Transverse colon (tissue), 4 donors: ENCODE results near the gene GLIPR1. TPM values are rescaled to one million over a fixed set of nuclear protein-coding genes. Genes with fewer than 3 reads are reported as not detected.

Experiments used
- DNase-seq: peaks from one replicate; pipeline ENCODE4 v3.0.0-alpha.2; 2019
- H3K27ac ChIP-seq, 4 donors: fragments of 200-600 bp; sonication (generic); 2 replicates each; pipeline ENCODE4 v1.5.1; 2016 to 2018; ENCODE audit warnings: inconsistent platforms in 4 of 4
- H3K27me3 ChIP-seq: fragments of 200-600 bp; sonication (generic); 2 replicates; pipeline ENCODE4 v1.5.1; 2017; ENCODE audit warnings: inconsistent platforms
- H3K36me3 ChIP-seq, 4 donors: fragments of 200-600 bp; sonication (generic); 2 replicates each; pipeline ENCODE4 v1.5.1; 2017 to 2019; ENCODE audit warnings: inconsistent platforms in 4 of 4
- H3K4me1 ChIP-seq, 4 donors: fragments of 200-600 bp; sonication (generic); 2 replicates each; pipeline ENCODE4 v1.5.1; 2017 to 2020; ENCODE audit warnings: inconsistent platforms in 4 of 4
- H3K4me3 ChIP-seq, 4 donors: fragments of 200-600 bp; sonication (generic); 1 replicate in 1 of 4; 2 replicates in 3 of 4; pipeline versions ENCODE4 v1.5.1 to v1.6.1; 2017 to 2019; ENCODE audit warnings: inconsistent platforms in 4 of 4
- H3K9me3 ChIP-seq, 2 donors: fragments of 200-600 bp; sonication (generic); 2 replicates each; pipeline ENCODE4 v1.5.1; 2017 to 2019; ENCODE audit warnings: inconsistent platforms in 2 of 2
- EP300 ChIP-seq: sonication (generic); formaldehyde crosslinking; IDR thresholded peaks from one replicate; pipeline ENCODE4 v1.6.1; 2017; ENCODE audit warnings: antibody characterized with exemption, low read depth
- POLR2A ChIP-seq: fragments of 450-650 bp; IDR thresholded peaks from one replicate; pipeline ENCODE4 v1.6.1; 2016; ENCODE audit warnings: antibody characterized with exemption, mild to moderate bottlenecking, moderate library complexity
- POLR2AphosphoS5 ChIP-seq, 3 donors: sonication (generic); formaldehyde crosslinking; IDR thresholded peaks; one replicate each; pipeline ENCODE4 v1.6.1; 2016; ENCODE audit warnings: antibody characterized with exemption in 3 of 3
- WGBS, 2 donors: methylation state at CpG; one replicate each; pipeline ENCODE4 v1.1.5; 2018; ENCODE audit warnings: low coverage in 1 of 2; 5-methylcytosine and 5-hydroxymethylcytosine counted together
- in situ Hi-C, 4 donors: fragments of 200-750 bp; cut with MboI; loops; one replicate each; pipeline versions ENCODE4 v1.15.0 to v1.15.1; 2017; ENCODE audit warnings: low sequenced_read_pairs in 3 of 4, low pct_ligation_motif_present in 1 of 4, low pct_unique_long_range_greater_than_20kb in 1 of 4
- intact Hi-C: fragments of 100-400 bp; cut with DNase I; formaldehyde crosslinking; loops from one replicate; pipeline ENCODE4 v1.15.1; 2023; ENCODE audit warnings: low total_unique reads
- total RNA-seq, 4 donors: library from RNA; depleted of rRNA; stranded (reverse); fragments of >200 nt; gene quantifications; one replicate each; pipeline ENCODE4 v1.1.0, GENCODE V29; 2016
- TF ChIP-seq, protein P1 (sequence below), 5 experiments: fragments of 200-600 bp in 3 of 5; fragments of 450-650 bp in 2 of 5; sonication (generic) in 3 of 5; IDR thresholded peaks; 1 replicate in 2 of 5; 2 replicates in 3 of 5; pipeline ENCODE4 v1.5.1; 2016 to 2017; ENCODE audit warnings: antibody characterized with exemption in 5 of 5, inconsistent platforms in 3 of 5, mild to moderate bottlenecking in 2 of 5, moderate library complexity in 1 of 5

The GLIPR1 gene
- total RNA-seq, 4 donors from 2014 or later: 3.3 to 10.6 (median 3.6) TPM

DNA sequence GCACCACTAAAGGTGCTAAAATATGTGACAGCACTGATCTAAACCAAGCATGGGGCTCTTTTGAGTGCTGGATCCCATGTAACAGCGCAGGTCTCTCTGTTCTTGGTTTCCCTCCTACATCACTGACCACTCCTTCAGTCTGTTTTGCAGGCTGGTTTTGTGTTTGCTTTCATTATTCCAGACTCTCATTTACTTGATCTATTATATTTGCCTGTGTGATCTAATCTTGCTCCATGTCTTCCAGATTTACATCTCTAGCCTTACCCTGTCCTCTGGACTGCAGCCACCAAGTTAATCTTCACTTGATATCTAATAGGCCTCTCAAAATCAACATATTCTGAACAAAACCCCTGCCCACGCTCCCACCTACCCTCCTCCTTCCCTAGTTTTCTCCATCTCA lies 8.6 kb downstream of the GLIPR1 start:
- in situ Hi-C loops: no loop called here
- H3K4me1 ChIP-seq: peaks cover 0 to 14% (median 1%) of the 10 kb centered on the region in 4 donors
- no peaks in the 10 kb centered on the region for H3K27me3 ChIP-seq
- H3K36me3 ChIP-seq: no peaks in the 10 kb centered on the region
- DNase-seq: no peak
- no peak overlapping the region for H3K4me3 ChIP-seq
- H3K27ac ChIP-seq: no peak overlapping the region
- WGBS, 2 donors: 91 to 100% methylated on average over 2 of the region's 2 CpGs
- H3K9me3 ChIP-seq: no peaks in the 10 kb centered on the region
- intact Hi-C loops: loop anchor here (10.0 kb wide), 1 partner anchor 154 kb away; the partner anchor contains the start of genes CAPS2 and GLIPR1L1
- TF ChIP-seq, protein P1, sequence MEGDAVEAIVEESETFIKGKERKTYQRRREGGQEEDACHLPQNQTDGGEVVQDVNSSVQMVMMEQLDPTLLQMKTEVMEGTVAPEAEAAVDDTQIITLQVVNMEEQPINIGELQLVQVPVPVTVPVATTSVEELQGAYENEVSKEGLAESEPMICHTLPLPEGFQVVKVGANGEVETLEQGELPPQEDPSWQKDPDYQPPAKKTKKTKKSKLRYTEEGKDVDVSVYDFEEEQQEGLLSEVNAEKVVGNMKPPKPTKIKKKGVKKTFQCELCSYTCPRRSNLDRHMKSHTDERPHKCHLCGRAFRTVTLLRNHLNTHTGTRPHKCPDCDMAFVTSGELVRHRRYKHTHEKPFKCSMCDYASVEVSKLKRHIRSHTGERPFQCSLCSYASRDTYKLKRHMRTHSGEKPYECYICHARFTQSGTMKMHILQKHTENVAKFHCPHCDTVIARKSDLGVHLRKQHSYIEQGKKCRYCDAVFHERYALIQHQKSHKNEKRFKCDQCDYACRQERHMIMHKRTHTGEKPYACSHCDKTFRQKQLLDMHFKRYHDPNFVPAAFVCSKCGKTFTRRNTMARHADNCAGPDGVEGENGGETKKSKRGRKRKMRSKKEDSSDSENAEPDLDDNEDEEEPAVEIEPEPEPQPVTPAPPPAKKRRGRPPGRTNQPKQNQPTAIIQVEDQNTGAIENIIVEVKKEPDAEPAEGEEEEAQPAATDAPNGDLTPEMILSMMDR (IDR thresholded peaks at IDR 0.05): no peak
- TF ChIP-seq POLR2A (no peak), POLR2AphosphoS5 (IDR thresholded peaks at IDR 0.05) (no peak), EP300 (no peak)

DNA sequence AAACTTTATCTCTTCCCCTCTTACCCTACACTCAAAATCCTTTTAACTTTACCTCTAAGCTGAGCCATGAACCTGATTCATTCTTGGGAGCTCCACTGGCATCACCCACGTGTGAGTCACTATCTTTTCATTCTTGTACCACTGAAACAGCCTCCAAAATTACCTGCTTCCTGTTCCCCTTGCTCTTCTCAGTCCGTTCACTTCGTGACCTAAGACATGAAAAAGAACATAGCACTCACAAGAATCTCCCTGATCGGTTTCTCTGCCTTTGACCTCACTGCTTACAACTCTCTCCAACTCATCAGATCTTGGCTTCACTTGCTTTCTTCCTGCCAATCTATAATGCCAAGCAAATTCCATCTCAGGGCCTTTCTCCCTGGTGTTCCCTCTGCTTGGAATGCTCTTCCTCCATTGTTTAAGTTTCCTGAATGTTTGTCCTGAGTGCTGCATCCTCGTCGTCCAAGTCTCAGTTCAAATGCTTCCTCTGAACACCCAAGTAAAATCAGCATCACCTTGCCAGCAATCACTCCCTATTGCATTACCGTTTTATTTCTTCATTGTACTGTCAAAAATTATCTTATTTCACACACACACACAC lies 9.2 kb downstream of the GLIPR1 start:
- in situ Hi-C loops (no loop called here), intact Hi-C loops (loop anchor here (10.0 kb wide), 1 partner anchor 155 kb away; the partner anchor contains the start of genes CAPS2 and GLIPR1L1)
- Histone ChIP-seq H3K36me3 (no peaks in the 10 kb centered on the region), H3K27ac (no peak overlapping the region), H3K9me3 (no peaks in the 10 kb centered on the region), H3K4me3 (no peak overlapping the region), H3K27me3 (no peaks in the 10 kb centered on the region), H3K4me1 (peaks cover 0 to 14% (median 1%) of the 10 kb centered on the region in 4 donors)
- WGBS, 2 donors: 62 to 66% methylated on average over 7 of the region's 7 CpGs
- TF ChIP-seq EP300 (no peak), POLR2AphosphoS5 (IDR thresholded peaks at IDR 0.05) (no peak), POLR2A (no peak)
- TF ChIP-seq, protein P1 (IDR thresholded peaks at IDR 0.05): no peak
- DNase-seq: no peak

DNA sequence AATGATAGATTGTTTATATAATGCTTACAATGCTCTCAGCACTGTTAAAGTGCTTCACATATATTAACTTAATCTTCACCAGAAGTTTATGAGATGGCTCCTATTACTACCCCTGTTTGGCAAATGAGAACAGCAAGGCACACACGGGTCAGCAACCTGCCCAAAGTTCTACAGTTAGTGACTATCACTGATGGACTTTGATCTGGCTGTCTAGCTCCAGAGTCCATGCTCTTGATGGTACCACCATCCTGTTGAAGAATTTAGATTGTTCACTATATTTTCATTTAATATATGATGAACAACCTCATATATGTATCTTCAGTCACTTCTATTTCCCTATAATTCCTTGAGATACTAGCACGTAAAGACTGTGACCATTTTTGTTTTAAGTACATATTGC lies 10.6 kb downstream of the GLIPR1 start:
- Histone ChIP-seq H3K9me3 (no peaks in the 10 kb centered on the region), H3K27me3 (no peaks in the 10 kb centered on the region), H3K4me3 (no peak overlapping the region), H3K27ac (no peak overlapping the region), H3K4me1 (peaks cover 0 to 10% (median 1%) of the 10 kb centered on the region in 4 donors), H3K36me3 (peaks cover 0 to 7% (median under 1%) of the 10 kb centered on the region in 4 donors)
- whole genome bisulfite sequencing, 2 donors: 66 to 75% methylated on average over 2 of the region's 2 CpGs
- no peak for TF ChIP-seq POLR2AphosphoS5 (IDR thresholded peaks at IDR 0.05)
- TF ChIP-seq, protein P1 (IDR thresholded peaks at IDR 0.05): no peak
- TF ChIP-seq EP300: no peak
- no peak for TF ChIP-seq POLR2A
- intact Hi-C loops: no loop called here
- DNase-seq: no peak
- in situ Hi-C loops: no loop called here

GRCh38 chr12:75503459-75503858 lies 22.9 kb downstream of the GLIPR1 start:
- no peaks in the 10 kb centered on the region for H3K4me1 ChIP-seq
- intact Hi-C loops: no loop called here
- H3K27ac ChIP-seq: no peak overlapping the region
- no peak overlapping the region for H3K4me3 ChIP-seq
- 64 to 79% methylated on average over 3 of the region's 3 CpGs for WGBS, 2 donors
- TF ChIP-seq, protein P1 (IDR thresholded peaks at IDR 0.05): no peak
- TF ChIP-seq POLR2AphosphoS5 (IDR thresholded peaks at IDR 0.05) (no peak), EP300 (no peak), POLR2A (no peak)
- in situ Hi-C loops: loop anchor here in 2 of 4 donors (10.0 kb wide), 1 partner anchor 169 kb away; the partner anchor contains the start of genes CAPS2 (in 2 of the 2) and GLIPR1L1 (in 2 of the 2)
- no peaks in the 10 kb centered on the region for H3K9me3 ChIP-seq
- peaks cover 0 to 60% (median 26%) of the 10 kb centered on the region in 4 donors for H3K36me3 ChIP-seq
- DNase-seq: no peak
- no peaks in the 10 kb centered on the region for H3K27me3 ChIP-seq
